AG04450 (cell line): ENCODE measurements around the gene GALNT1. TPM values are rescaled to one million over a fixed set of nuclear protein-coding genes. Genes with fewer than 3 reads are reported as not detected.
"Not testable (repeated sequence)": the region's sequence is repeated elsewhere in the genome, so short reads cannot be mapped to it uniquely, and the experiment has no call there.

ENCODE experiments used
- CTCF ChIA-PET: fragments of 300-600, 350-600 bp; formaldehyde crosslinking; extraction: SDS; loops from one replicate; lab custom pipeline; 2022; ENCODE audit warnings: antibody characterized with exemption, inconsistent platforms; lab: Charles Lee
- POLR2A ChIA-PET: fragments of 350-600 bp; formaldehyde crosslinking; extraction: SDS; loops from one replicate; lab custom pipeline; 2021; ENCODE audit warnings: antibody characterized with exemption, inconsistent platforms; lab: Yijun Ruan, JAX
- DNase-seq: peaks from one replicate; pipeline ENCODE4 v3.0.0-alpha.2; 2011; ENCODE audit warnings: low read depth, low spot score
- H3K27ac ChIP-seq: one replicate; pipeline ENCODE4 v1.5.1; 2012; ENCODE audit warnings: low read depth, low read length, control low read depth
- H3K27me3 ChIP-seq: one replicate; pipeline ENCODE4 v1.6.0; 2012; ENCODE audit warnings: low read length; ENCODE audit not compliant: control insufficient read depth, insufficient read depth
- H3K4me3 ChIP-seq: 2 replicates; pipeline ENCODE4 v1.5.1; 2011; ENCODE audit warnings: mild to moderate bottlenecking, low read depth, low read length, control low read depth
- H3K9me3 ChIP-seq: 2 replicates; pipeline ENCODE4 v1.5.1; 2012; ENCODE audit warnings: low read length; ENCODE audit not compliant: control insufficient read depth, insufficient read depth
- polyA plus RNA-seq: library from polyadenylated mRNA; depleted of rRNA; stranded (reverse); fragments of >200 nt; gene quantifications from 2 replicates; pipeline ENCODE4 v1.2.3, GENCODE V29; 2011
- TF ChIP-seq, protein P1 (sequence below): IDR thresholded peaks from 2 replicates; pipeline ENCODE4 v1.5.1; 2011; ENCODE audit warnings: low read depth, low read length, control low read depth, inconsistent platforms

GALNT1 gene
- polyA plus RNA-seq, 1 experiment: 69.5 TPM

GRCh38 chr18:35566019-35566418 is 15.5 kb upstream of the GALNT1 start:
- Histone ChIP-seq H3K9me3 (no peaks in the 10 kb centered on the region), H3K4me3 (no peak overlapping the region), H3K27me3 (no peaks in the 10 kb centered on the region), H3K27ac (no peak overlapping the region)
- TF ChIP-seq, protein P1, sequence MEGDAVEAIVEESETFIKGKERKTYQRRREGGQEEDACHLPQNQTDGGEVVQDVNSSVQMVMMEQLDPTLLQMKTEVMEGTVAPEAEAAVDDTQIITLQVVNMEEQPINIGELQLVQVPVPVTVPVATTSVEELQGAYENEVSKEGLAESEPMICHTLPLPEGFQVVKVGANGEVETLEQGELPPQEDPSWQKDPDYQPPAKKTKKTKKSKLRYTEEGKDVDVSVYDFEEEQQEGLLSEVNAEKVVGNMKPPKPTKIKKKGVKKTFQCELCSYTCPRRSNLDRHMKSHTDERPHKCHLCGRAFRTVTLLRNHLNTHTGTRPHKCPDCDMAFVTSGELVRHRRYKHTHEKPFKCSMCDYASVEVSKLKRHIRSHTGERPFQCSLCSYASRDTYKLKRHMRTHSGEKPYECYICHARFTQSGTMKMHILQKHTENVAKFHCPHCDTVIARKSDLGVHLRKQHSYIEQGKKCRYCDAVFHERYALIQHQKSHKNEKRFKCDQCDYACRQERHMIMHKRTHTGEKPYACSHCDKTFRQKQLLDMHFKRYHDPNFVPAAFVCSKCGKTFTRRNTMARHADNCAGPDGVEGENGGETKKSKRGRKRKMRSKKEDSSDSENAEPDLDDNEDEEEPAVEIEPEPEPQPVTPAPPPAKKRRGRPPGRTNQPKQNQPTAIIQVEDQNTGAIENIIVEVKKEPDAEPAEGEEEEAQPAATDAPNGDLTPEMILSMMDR: no peak
- CTCF ChIA-PET: no interaction called here
- DNase-seq: no peak
- POLR2A ChIA-PET: no interaction called here

DNA sequence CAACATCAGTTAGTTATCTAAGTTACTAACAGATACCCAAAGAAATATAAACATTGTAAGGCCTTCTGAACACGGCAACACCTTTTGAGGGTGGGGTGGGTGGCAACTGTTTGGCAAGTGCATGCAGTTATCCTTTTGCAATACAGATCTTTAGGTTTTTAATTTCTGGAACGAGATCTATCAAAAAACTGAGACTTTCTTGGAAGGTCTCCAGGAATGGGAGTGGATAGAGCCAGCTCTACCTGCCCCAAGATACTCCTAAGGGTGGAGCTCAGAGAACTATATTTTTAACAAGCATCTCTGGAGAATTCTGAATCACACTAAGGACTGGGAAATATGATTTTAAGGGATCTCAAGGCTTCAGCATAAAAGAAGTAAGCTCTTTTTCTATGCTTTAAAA is 11.4 kb upstream of the GALNT1 start:
- CTCF ChIA-PET: no interaction called here
- Histone ChIP-seq H3K27me3 (no peaks in the 10 kb centered on the region), H3K9me3 (no peaks in the 10 kb centered on the region), H3K4me3 (no peak overlapping the region), H3K27ac (no peak overlapping the region)
- TF ChIP-seq, protein P1: no peak
- no peak for DNase-seq
- POLR2A ChIA-PET: no interaction called here

GRCh38 chr18:35571138-35571537 is 10.4 kb upstream of the GALNT1 start:
- DNase-seq: no peak
- Histone ChIP-seq H3K27ac (no peak overlapping the region), H3K9me3 (no peaks in the 10 kb centered on the region), H3K27me3 (no peaks in the 10 kb centered on the region), H3K4me3 (no peak overlapping the region)
- TF ChIP-seq, protein P1: no peak
- ChIA-PET POLR2A (no interaction called here), CTCF (no interaction called here)

DNA sequence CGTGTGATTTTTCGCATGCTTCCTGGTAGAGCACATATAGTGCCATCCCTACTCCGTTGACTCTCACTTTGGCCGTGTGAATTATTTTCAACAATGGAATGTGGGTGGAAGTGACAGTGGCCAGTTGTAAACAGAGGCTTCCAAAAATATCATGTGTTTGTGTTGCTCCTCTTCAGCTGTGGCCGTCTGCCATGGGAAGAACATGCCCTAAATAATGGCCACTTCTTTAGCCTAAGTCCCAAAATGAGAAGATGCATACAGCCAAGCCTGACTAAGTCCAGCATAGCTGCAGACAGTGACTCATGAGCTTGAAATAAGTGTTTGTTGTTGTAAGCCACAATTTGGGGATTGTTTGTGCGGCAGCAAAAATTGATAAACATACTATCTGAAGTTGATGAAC is 8.9 kb upstream of the GALNT1 start:
- H3K27ac ChIP-seq: no peak overlapping the region

GRCh38 chr18:35573531-35573930 is 8.0 kb upstream of the GALNT1 start:
- POLR2A ChIA-PET: no interaction called here
- CTCF ChIA-PET: no interaction called here
- TF ChIP-seq, protein P1: no peak

More for the DNA sequence above, 8.9 kb upstream of the GALNT1 start:
- no peaks in the 10 kb centered on the region for H3K9me3 ChIP-seq
- CTCF ChIA-PET: interaction anchor here (0.8 kb wide), 1 partner anchor 186 kb away, joined by 3 read pairs; no protein-coding TSS in a partner anchor
- H3K27me3 ChIP-seq: no peaks in the 10 kb centered on the region
- no peak overlapping the region for H3K4me3 ChIP-seq
- POLR2A ChIA-PET: no interaction called here
- TF ChIP-seq, protein P1: no peak
- DNase-seq: peak; percentile 3

DNA sequence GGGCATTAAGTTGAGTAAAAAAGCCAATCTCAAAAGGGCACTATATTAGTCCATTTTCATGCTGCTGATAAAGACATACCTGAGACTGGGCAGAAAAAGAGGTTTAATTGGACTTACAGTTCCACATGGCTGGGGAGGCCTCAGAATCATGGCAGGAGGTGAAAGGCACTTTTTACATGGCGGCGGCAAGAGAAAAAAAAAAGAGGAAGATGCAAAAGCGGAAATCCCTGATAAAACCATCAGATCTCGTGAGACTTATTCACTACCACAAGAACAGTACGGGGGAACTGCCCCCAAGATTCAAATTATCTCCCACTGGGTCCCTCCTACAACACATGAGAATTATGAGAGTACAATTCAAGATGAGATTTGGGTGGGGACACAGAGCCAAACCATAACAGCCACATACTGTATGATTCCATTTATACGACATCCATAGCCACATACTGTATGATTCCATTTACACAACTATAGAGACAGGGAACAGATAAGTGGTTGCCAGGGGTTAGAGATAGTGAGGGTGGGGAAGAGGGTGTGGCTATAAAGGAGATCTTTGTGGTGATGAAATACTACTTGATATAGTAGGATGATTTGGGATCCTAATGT is 5.2 kb upstream of the GALNT1 start:
- H3K9me3 ChIP-seq, DNase-seq, H3K4me3 ChIP-seq, H3K27me3 ChIP-seq, POLR2A ChIA-PET, CTCF ChIA-PET, H3K27ac ChIP-seq: not testable (repeated sequence)

More at GRCh38 chr18:35573531-35573930, 8.0 kb upstream of the GALNT1 start:
- no peak for DNase-seq
- H3K27me3 ChIP-seq: peaks cover 3% of the 10 kb centered on the region
- no peak overlapping the region for H3K4me3 ChIP-seq
- no peaks in the 10 kb centered on the region for H3K9me3 ChIP-seq
- H3K27ac ChIP-seq: no peak overlapping the region
